22Rv1 (cell line): Measurements from ENCODE around the gene PCDHGB2.

Experiments used
- CTCF ChIP-seq: fragments of 450-650 bp; IDR thresholded peaks from 2 replicates; pipeline ENCODE4 v1.5.1; 2017; ENCODE audit warnings: mild to moderate bottlenecking
- ZFX ChIP-seq: fragments of 450-650 bp; IDR thresholded peaks from 2 replicates; pipeline ENCODE4 v1.6.1; 2017; ENCODE audit warnings: antibody characterized with exemption, borderline replicate concordance

- TF ChIP-seq CTCF = peak; percentile 32
- TF ChIP-seq ZFX = no peak
Observed at GRCh38 chr5:141392429-141393198, 32.8 kb downstream of the PCDHGB2 start, which contains the start of gene PCDHGA8.
